Right lobe of liver (tissue), 6 donors: ENCODE measurements around the gene CACNA2D1. TPM values are rescaled to one million over a fixed set of nuclear protein-coding genes. Genes with fewer than 3 reads are reported as not detected.

Source experiments
- ATAC-seq, 4 donors: fragments of 200-7000 bp; cut with Tn5 transposase; one replicate each; pipeline ENCODE4 v1.9.1; 2020; ENCODE audit warnings: mild to moderate bottlenecking in 4 of 4, moderate library complexity in 4 of 4
- DNase-seq, 3 donors: peaks; one replicate each; pipeline ENCODE4 v3.0.0-alpha.2; 2020
- H3K27ac ChIP-seq, 3 donors: fragments of 200-600 bp; one replicate each; pipeline ENCODE4 v1.8.0; 2022
- H3K27me3 ChIP-seq, 2 donors: fragments of 200-600 bp; one replicate each; pipeline ENCODE4 v1.8.0; 2022
- H3K36me3 ChIP-seq, 4 donors: fragments of 200-600 bp; sonication (generic) in 1 of 4; one replicate each; pipeline versions ENCODE4 v1.5.1 to v1.8.0; 2017 to 2022; ENCODE audit warnings: control low read depth in 1 of 4
- H3K4me1 ChIP-seq, 4 donors: fragments of 200-600 bp; sonication (generic) in 1 of 4; one replicate each; pipeline versions ENCODE4 v1.5.1 to v1.8.0; 2017 to 2022; ENCODE audit warnings: control low read depth in 1 of 4
- H3K4me3 ChIP-seq, 3 donors: fragments of 200-600 bp; one replicate each; pipeline ENCODE4 v1.8.0; 2022
- H3K9me3 ChIP-seq, 4 donors: fragments of 200-600 bp; sonication (generic) in 1 of 4; one replicate each; pipeline versions ENCODE4 v1.5.1 to v1.8.0; 2017 to 2022; ENCODE audit warnings: control low read depth in 1 of 4
- CTCF ChIP-seq, 4 donors: fragments of 200-600 bp in 3 of 4; fragments of 450-650 bp in 1 of 4; IDR thresholded peaks; one replicate each; pipeline versions ENCODE4 v1.5.1 to v1.8.0; 2016 to 2022; ENCODE audit warnings: antibody characterized with exemption in 4 of 4, mild to moderate bottlenecking in 2 of 4
- POLR2A ChIP-seq: fragments of 450-650 bp; IDR thresholded peaks from one replicate; pipeline ENCODE4 v1.6.1; 2017; ENCODE audit warnings: antibody characterized with exemption, mild to moderate bottlenecking
- WGBS: methylation state at CpG from one replicate; pipeline ENCODE4 v1.1.6; 2018; ENCODE audit warnings: low coverage, low lambda C conversion rate; ENCODE audit not compliant: insufficient coverage; ENCODE audit errors: missing lambda C conversion rate; 5-methylcytosine and 5-hydroxymethylcytosine counted together
- intact Hi-C, 2 donors: fragments of 100-400 bp; cut with DNase I; formaldehyde crosslinking; loops; one replicate each; pipeline versions ENCODE4 v1.11.2 to v1.14.1; 2022
- total RNA-seq, 6 experiments: library from RNA; depleted of rRNA in 2 of 6; stranded (reverse); fragments of >200 nt in 2 of 6; fragmentation: NEBNext Ultra II Directional in 3 of 6; extraction: Animal tissue kit (Norgen Biotek cat#: 25700) in 3 of 6; gene quantifications; one replicate each; pipeline versions ENCODE4 v1.1.0 to v1.2.4, GENCODE V29; 2016 to 2023
- donor health status: DM: no; HTN: yes; CAD: no.
- donor health status: DM: no; HTN: no; CAD: no.
- donor health status: DM: no; HTN: no; CAD: no.
- donor health status: DM: no; HTN: yes; CAD: no.
- donor health status: DM: no; HTN: yes; CAD: no.

Gene CACNA2D1
- total RNA-seq, 6 experiments from 2014 or later, result 1.3 to 6.0 (median 2.2) TPM

DNA sequence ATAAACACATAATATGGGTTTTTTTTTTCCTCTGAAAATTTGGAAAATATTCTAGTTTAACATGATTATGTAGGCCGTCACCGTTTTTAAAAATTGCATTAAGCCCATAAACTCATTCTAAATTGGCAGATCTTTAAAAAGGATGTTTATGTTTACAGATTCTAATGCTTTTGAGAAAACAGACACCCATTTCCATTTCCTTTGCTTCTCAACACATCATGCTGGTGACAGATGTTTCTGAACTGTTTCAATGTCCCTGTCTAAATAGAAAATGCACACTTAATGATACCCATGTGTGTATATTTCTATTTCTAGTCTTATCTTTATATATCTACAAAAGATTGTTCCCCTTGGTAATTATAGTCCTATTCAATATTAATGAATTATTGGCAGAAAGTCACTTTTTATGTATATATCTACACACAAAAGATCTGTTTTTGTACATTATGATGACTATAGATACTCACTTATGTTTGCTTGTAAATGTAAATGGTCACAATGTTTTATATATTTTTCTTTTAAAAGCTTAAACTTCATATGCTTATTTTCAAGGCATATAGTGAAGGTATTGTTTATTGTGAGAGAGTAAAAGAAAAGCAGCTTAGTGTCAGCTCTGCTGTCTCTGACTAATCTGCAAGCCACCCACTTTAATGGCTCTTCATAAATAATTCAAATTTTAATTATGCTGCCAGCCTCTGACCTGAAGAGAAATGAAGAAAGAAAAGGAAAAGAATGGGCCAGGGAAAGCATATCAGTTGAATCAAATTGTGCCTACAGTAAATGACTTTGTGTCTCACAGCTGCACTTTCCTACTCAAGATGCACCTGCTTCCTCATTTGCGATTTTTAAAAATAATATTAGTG lies 179.4 kb downstream of the CACNA2D1 start:
- WGBS, result 34% methylated on average over 3 of the region's 3 CpGs
- no peak overlapping the region for H3K27ac ChIP-seq
- H3K27me3 ChIP-seq, result no peaks in the 10 kb centered on the region
- no peak for DNase-seq
- no peaks in the 10 kb centered on the region for H3K4me1 ChIP-seq
- ATAC-seq, result no peak
- H3K4me3 ChIP-seq, result no peak overlapping the region
- no peaks in the 10 kb centered on the region for H3K36me3 ChIP-seq
- H3K9me3 ChIP-seq, result peaks cover 0 to 2% (median 0%) of the 10 kb centered on the region in 4 donors
- TF ChIP-seq POLR2A (no peak), CTCF (IDR thresholded peaks at IDR 0.05) (no peak)
- intact Hi-C loops, result no loop called here

DNA sequence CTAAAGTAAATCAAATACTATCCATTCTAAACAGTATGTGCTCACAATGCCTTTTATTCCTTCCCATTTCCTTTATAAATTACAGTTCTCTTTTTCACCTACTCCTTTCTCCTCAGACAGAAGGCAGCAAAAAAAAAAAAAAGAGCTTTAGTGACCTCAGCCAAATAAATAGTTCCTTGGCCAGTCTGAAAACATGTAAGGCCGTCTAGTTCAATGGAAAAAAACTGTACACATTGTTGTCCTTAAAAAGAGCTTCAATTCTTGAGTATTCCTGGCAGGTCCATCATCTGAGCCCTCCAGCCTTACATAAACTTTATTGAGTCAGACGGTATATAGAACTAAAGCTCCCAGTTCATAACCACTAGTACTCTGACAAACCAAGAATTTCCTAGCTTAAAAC lies 185.4 kb downstream of the CACNA2D1 start:
- H3K27me3 ChIP-seq, result no peaks in the 10 kb centered on the region
- TF ChIP-seq POLR2A (no peak), CTCF (IDR thresholded peaks at IDR 0.05) (no peak)
- H3K27ac ChIP-seq, result no peak overlapping the region
- H3K36me3 ChIP-seq, result no peaks in the 10 kb centered on the region
- H3K4me3 ChIP-seq, result no peak overlapping the region
- DNase-seq, result no peak
- no peak for ATAC-seq
- 43% methylated on average over 2 of the region's 2 CpGs for WGBS
- intact Hi-C loops, result no loop called here
- H3K4me1 ChIP-seq, result no peaks in the 10 kb centered on the region
- H3K9me3 ChIP-seq, result no peaks in the 10 kb centered on the region

DNA sequence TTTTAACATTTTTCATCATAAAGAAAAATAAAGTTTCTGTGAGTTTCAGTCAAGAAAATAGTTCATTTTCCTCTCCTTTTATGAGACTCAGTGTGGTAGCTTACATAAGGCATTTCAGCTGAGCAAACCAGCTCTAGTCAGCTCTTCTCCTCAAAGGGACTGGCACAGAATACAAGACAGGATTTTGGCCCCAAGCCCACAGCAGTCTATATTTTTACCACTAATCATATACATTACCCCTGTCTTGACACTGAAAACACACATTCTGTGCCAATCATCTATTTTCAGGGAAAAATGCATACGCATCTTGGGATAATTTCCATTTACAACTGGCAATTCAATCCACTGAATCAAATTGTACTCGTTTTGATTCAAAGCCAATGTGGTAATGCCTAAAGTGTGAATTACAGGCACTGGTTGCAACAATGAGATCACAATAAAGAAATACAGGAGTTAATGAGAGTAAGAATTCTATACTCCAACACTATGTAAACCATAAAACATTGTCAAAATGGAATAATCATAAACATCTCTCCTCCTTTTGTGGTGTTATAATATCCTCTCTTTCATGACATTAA lies 186.4 kb downstream of the CACNA2D1 start:
- WGBS, result 34% methylated on average over 2 of the region's 2 CpGs
- intact Hi-C loops, result no loop called here
- Histone ChIP-seq H3K27me3 (no peaks in the 10 kb centered on the region), H3K27ac (no peak overlapping the region), H3K4me3 (no peak overlapping the region), H3K36me3 (no peaks in the 10 kb centered on the region), H3K4me1 (no peaks in the 10 kb centered on the region), H3K9me3 (no peaks in the 10 kb centered on the region)
- DNase-seq (no peak), ATAC-seq (no peak)
- no peak for TF ChIP-seq CTCF (IDR thresholded peaks at IDR 0.05)
- no peak for TF ChIP-seq POLR2A

GRCh38 chr7:82255706-82256105 lies 187.9 kb downstream of the CACNA2D1 start:
- H3K36me3 ChIP-seq, result no peaks in the 10 kb centered on the region
- no peaks in the 10 kb centered on the region for H3K9me3 ChIP-seq
- no peak for TF ChIP-seq CTCF (IDR thresholded peaks at IDR 0.05)
- TF ChIP-seq POLR2A, result no peak
- 42% methylated on average over 3 of the region's 3 CpGs for WGBS
- ATAC-seq, result no peak
- no peak overlapping the region for H3K4me3 ChIP-seq
- H3K27me3 ChIP-seq, result no peaks in the 10 kb centered on the region
- no peak overlapping the region for H3K27ac ChIP-seq
- intact Hi-C loops, result no loop called here
- H3K4me1 ChIP-seq, result no peaks in the 10 kb centered on the region
- DNase-seq, result no peak
